Subcutaneous adipose tissue (tissue), 4 donors: ENCODE data around the gene HOXA11. TPM values are rescaled to one million over a fixed set of nuclear protein-coding genes. Genes with fewer than 3 reads are reported as not detected.

Experiments used
- CTCF ChIP-seq: fragments of 450-650 bp; IDR thresholded peaks from one replicate; pipeline ENCODE4 v1.5.1; 2016; ENCODE audit warnings: low read depth, mild to moderate bottlenecking, control low read depth, antibody characterized with exemption, moderate library complexity
- total RNA-seq, 4 donors: library from RNA; depleted of rRNA; stranded (reverse); fragments of >200 nt; gene quantifications; one replicate each; pipeline ENCODE4 v1.1.0, GENCODE V29; 2016

The HOXA11 gene
- total RNA-seq, 4 donors from 2014 or later: 1.8 to 4.1 (median 1.9) TPM

GRCh38 chr7:27204851-27205322 lies 19.9 kb upstream of the HOXA11 start:
- TF ChIP-seq CTCF: no peak

- no peak for TF ChIP-seq CTCF
Measured at GRCh38 chr7:27203964-27204594, 19.0 kb upstream of the HOXA11 start.

GRCh38 chr7:27203365-27203953 lies 18.4 kb upstream of the HOXA11 start:
- no peak for TF ChIP-seq CTCF

GRCh38 chr7:27202862-27203134 lies 17.8 kb upstream of the HOXA11 start:
- no peak for TF ChIP-seq CTCF

- TF ChIP-seq CTCF: no peak
Measured at GRCh38 chr7:27202018-27202861, 17.2 kb upstream of the HOXA11 start.

GRCh38 chr7:27201580-27202017 lies 16.6 kb upstream of the HOXA11 start:
- no peak for TF ChIP-seq CTCF

- TF ChIP-seq CTCF: no peak
Measured at GRCh38 chr7:27200761-27201579, 15.9 kb upstream of the HOXA11 start.
